ENCODE data around the gene SERGEF.

DNA sequence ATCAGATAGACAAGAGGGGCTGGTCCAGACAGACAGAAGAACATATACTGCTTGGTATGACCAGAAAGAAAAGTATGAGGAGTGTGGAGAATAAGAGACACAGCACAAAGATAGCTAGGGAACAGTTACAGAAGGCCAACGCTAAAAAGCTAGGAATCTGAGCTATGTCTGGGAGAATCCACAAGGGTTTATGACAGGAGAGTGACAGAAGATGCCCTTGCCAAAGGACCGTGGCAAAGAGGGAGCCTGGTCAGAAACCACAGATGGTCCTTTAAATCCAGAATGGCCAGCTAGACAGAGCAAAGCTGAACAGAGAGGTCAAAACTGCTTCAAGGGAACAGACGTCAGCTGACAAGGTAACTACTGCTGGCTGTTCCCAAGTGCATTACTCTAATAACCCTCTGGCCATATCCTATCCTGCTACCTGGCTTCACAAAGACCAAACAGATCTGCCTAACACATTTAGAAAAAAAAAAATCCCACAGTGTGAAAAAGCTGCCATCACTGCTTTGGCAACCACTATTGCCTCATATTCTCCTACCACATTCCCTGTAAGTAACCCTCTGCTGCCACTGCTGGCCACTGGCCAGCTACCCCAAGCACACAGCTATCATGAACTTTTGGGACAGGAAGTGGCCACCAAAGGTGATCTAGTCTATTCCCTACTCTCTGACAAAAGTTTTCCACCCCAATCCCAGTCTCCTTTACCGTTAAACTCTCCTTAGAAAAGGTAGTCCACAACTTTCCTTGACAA is 7.3 kb downstream of the SERGEF start:
- TF ChIP-seq CTCF (IDR thresholded peaks at IDR 0.05) = no peak
- TF ChIP-seq POLR2A (IDR thresholded peaks at IDR 0.05) = no peak

Measured in heart left ventricle (tissue), 13 donors.